ENCODE results near the gene H2BW2.
"Not testable (repeated sequence)": the region's sequence is repeated elsewhere in the genome, so short reads cannot be mapped to it uniquely, and the experiment has no call there.

Gene H2BW2

DNA sequence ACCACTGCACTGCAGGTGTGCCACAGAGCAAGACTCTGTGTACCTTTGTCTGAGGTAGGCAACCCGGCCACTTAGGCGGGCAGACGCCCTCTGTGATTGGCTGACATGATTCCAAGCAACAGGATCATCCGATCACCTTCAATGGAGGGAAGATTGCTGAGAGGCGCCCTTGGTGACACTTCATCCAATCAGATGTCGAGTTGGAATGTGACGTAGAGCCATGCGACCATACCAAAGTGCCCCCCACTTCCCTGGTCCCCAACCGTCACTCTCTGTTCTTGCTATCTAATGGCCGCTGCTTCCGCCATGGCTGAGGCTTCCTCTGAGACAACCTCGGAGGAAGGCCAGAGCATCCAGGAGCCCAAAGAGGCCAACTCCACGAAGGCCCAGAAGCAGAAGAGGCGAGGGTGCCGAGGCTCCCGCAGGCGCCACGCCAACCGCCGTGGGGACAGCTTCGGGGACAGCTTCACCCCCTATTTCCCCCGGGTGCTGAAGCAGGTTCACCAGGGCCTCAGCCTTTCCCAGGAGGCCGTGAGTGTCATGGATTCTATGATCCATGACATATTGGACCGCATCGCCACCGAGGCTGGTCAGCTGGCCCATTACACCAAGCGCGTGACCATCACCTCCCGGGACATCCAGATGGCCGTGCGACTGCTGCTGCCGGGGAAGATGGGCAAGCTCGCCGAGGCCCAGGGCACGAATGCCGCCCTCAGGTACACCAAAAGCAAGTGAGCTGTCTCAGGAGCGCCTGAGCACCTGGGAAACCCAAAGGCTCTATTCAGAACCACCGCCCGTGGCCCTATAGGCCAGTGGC is at the start of gene H2BW2:
H2BW2 (plus strand) TSS at position 268 of the 817 bp plus-strand sequence; CDS start at position 307, 39 bp downstream.
- DNase-seq: no peak

DNA sequence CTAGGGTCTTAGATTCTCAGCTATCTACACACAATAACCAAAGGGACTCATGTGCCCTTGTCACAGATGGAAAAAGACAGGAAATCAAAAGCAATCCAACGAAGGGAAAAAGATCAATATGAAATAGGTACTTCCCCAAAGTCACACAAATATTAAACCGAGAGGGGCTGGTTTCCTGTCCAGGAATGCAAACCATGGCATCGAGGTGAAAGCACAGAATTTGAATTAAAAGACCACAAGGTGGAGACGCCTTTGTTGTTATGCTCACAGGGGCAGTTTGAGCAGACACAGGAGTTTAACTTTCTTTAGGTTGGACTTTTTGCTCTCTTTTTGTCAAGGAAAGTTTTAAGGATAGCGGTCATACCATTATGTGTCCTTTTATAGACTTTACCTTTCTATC is 40.5 kb upstream of the H2BW2 start:
- no peak for DNase-seq

DNA sequence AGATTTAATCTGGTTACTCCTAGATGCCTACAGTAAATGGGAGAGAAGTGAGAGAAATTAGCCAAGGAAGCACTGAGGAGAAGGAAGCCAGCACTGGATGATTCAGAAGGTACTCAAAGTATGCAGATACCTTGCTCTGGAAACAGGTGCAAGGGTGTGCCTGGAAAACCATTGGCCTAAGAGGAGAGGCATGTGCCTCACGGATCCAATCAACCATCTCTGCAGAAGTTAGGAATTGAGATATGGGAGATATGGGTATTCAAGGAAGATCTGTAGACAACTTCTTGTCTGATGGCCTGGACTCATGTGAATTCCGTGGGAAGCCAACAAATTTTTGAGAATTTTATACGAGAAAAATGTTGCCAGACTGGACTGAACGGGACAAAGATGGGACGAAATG is 30.9 kb upstream of the H2BW2 start:
- no peak for DNase-seq

DNA sequence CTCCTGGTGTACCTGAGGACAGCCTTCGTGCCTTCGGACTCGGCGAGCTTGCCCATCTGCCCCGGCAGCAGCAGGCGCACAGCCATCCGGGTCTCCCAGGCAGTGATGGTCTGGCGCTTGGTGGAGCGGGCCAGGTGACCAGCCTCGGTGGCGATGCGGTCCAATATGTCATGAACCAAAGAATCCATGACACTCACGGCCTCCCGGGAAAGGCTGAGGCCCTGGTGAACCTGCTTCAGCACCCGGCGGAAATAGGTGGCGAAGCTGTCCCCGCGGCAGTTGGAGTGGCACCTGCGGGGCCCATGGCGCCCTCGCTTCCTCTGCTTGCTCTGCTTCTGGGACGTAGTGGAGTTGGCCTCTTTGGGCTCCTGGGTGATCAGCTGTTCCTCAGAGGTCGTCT is 26.6 kb upstream of the H2BW2 start:
- DNase-seq: no peak

DNA sequence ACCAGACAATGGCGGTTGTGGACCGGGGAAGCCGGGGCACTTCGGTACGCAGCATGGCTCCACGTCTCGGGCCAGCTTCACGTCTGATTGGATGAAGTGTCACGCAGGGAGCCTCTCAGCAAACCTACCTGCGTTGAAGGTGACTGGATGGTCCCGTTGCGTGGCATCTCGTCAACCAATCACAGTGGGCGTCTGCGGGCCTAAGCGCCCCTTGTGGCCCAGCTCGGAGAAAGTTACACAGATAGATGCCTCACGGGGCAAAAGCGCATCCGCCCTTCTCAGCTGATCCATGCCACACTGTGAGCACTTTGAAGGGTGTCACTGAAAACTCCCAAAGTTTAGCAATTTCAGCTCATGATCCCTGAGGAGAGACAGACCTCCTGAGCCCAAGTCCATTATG is 26.1 kb upstream of the H2BW2 start, which contains the start of gene H2BW1:
H2BW1 (minus strand) TSS at position 103 of the 400 bp plus-strand sequence. CDS start 132 bp downstream, outside the sequence.
- no peak for DNase-seq

DNA sequence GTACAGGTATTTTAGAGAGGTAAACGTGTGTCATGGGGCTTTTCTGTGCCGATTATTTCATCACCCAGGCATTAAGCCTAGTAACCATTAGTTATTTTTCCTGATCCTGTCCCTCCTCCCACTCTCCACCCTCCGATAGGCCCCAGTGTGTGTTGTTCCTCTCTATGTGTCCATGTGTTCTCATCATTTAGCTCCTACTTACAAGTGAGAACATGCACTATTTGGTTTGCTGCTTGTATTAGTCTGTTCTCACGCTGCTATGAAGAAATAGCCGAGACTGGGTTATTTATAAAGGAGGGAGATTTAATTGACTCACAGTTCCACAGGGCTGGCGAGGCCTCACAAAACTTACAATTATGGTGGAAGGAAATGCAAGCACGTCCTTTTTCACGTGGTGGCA is 24.2 kb upstream of the H2BW2 start:
- not testable (repeated sequence) for DNase-seq

DNA sequence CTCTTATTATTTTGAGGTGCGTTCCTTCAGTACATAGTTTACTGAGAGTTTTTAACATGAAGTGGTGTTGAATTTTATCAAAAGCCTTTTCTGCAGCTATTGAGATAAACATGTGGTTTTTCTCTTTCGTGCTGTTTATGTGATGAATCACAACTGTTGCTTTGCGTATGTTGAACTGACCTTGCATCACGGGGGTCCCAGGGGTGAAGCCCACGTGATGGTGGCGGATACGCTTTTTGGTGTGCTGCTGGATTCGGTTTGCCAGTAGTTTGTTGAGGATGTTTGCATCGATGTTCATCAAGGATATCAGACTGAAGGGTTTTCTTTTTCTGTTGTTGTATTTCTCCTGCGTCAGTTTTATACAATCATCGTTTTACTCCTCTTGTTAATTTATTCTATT is 21.6 kb upstream of the H2BW2 start:
- DNase-seq: no peak

DNA sequence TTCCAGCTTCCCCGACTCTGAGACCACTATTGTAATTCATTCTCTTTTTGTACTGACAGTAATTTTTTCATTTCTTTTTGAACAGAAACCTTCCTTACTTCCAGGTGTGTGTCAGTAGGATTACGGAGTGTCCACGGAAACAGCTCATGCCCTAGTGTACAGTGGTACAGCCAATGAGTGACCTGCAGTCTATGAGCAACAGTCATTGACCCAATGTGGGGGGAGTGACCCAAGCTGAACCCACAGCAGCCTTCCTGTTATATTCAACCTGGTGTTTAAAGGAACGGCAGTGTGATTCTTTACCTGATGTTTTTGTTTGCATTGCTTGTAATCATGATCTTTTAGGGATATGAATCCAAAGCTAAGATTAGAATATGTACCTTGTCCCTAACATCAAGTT is 1.2 kb downstream of the H2BW2 start:
- DNase-seq: no peak

DNA sequence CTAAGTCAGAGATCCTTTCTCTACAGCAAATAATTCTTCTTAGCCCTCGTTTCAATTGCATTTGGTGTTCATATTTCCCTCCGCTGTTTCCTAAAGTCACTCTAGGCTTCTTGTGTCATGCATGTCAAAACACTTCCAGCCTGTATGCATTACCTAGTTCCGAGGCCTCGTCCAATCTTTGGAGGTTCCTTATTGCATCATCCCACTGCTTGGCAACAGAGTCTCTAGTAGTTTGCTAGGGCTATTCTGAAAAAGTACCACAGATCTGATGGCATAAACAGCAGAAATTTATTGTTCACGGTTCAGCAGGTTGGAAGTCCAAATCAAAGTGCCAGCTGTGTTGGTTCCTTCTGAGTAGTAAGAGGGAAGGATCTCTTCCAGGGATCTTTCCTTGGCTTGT is 5.9 kb downstream of the H2BW2 start:
- no peak for DNase-seq

DNA sequence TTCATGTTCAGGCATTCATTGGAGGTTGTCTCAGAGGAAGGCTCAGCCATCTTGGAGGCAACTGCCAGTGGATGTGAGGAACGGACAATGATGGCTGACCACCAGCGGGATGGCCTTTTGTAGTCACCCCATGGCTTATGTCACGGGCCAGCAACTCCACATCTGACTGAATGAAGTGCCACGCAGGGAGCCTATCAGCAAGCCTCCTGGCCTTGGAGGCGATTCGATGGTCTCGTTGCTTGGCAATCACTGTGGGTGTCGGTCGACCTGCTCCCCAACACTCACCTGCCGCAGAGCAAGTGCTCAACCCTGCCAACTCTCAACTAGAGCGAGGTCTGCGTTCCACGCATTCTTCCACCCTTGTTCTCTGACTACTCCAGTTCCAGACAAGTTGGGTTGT is 7.4 kb downstream of the H2BW2 start:
- no peak for DNase-seq

DNA sequence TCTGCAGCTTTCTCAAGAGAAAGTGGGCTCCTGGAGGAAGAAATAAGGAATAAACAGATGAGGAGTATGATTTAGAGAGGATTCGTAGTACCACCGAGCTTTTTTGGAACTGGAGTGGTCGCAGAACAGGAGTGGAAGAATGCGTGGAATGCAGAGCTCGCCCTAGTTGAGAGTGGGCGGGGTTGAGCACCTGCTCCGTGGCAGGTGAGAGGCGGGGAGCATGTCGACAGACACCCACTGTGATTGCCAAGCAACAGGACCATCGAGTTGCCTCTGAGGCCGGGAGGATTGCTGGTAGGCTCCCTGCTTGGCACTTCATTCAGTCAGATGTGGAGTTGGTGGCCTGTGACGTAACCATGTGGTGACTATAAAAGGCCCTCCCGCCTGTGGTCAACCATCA is 15.2 kb downstream of the H2BW2 start:
- DNase-seq: not testable (repeated sequence)

DNA sequence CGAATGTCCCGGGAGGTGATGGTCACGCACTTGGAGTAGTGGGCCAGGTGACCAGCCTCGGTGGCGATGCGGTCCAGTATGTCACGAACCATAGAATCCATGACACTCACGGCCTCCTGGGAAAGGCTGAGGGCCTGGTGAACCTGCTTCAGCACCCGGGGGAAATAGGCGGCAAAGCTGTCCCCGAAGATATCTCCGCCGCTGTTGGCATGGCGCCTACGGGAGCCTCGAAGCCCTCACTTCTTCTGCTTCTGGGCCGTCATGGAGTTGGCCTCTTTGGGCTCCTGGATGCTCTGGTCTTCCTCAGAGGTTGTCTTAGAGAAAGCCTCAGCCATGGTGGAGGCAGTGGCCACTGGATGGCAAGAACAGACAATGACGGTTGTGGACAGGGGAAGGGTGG is 22.9 kb downstream of the H2BW2 start:
- not testable (repeated sequence) for DNase-seq

DNA sequence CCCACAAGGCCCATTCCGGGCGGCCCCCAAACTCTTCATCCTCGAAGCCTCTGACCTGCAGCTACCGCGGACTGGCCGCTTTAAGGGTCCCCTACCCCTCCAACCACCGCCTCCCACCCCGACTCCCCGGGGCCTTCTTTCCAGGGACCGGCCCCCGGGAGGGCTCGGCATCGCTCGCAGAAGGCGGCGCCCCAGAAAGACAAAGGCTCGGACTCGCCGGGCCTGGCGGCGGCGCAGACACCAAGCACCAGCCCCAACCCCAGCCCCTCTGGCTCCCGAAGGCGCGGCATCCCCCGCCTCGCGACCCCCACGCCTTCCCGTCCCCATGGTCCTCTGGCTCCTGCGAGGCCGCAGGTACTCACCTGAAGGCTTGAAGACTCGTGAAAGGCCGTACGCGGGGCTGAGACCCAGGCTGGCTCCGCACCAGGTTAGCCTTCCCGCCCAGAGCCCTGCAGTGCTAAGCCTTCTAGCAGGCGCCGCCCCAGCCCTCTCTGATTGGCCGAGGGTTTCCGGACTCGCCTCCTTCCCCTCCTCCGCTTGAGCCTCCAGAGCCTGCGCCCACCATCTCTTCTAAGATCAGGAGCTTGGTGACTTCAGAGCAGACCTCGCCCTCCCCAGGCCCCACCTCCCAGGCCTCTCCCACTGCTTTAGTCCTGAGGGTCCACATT is 36.2 kb downstream of the H2BW2 start, which contains the start of gene TMSB15C:
TMSB15C (minus strand) TSS at position 459 of the 668 bp plus-strand sequence.
- not testable (repeated sequence) for DNase-seq

DNA sequence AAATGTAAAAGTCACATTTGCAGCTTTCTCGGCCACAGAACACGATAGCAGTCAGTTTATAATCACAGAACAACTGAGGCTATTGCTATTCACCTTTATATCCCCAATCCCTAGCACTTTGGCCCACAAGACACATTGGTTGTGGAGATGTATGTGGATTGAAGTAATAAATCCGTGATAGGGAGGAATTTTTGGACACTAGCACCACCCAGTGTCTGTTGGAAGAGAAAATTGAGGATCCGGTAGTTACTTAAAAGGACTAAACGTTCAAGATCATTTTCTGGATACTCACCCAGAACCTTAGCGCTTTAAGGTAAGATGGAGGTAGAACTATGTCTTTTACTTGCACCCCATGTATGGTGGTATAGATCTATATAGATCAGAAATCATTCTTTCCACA is 38.1 kb downstream of the H2BW2 start:
- not testable (repeated sequence) for DNase-seq

DNA sequence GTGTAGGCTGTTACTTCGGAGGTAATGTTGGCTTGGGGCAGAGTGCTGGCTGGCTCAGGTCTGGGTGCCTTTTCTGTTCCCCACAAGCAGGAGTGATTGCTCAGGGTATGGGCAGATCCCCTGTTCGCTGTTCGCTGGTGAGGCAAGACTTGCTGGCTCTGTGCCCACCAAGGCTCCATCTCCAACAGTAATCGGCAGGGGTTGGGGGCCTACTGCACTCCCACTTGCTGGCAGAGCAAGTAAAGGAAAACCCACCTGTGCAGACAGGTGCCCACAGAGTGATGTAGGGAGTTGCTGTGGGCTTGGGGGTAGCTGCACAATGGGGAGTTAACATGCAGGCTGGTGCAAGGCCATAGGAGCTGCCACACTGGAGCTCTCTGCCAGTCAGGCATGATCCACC is 44.3 kb downstream of the H2BW2 start:
- no peak for DNase-seq

DNA sequence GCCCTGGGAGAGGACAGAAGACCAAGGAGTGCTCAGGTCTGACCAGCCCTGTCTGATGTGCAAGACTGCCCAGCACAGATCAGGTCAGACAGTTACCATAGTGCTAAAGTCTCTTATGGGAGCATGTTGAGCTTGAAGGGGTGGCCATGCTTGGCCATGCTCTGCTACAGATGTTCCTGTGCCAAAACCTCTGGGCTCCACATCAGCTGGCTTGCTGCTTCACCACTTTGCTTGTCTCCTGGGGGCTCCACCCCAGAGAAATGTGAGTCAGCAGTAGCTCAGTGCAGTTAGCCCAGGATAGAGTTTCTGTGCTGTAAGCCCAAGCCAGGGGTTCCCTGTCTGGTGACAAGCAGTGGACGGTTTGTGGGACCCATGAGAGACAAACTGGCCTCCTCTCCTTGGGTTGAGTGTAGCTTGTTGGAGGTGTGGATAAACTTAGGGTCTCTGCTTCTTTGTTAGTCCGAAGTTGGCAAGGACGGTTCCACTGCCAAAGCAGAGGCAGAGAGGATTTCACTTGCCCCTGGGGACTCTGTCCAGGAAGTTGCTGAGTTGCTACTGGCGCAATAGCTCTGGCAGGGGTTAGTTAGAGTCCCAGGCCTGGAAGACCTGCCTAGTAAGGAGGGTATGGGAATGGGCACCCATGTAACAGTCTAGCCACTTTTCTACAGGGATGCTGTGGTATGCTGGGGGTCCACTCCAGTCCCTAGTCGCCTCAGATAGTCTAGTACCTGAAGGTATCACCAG is 45.0 kb downstream of the H2BW2 start:
- DNase-seq: no peak

DNA sequence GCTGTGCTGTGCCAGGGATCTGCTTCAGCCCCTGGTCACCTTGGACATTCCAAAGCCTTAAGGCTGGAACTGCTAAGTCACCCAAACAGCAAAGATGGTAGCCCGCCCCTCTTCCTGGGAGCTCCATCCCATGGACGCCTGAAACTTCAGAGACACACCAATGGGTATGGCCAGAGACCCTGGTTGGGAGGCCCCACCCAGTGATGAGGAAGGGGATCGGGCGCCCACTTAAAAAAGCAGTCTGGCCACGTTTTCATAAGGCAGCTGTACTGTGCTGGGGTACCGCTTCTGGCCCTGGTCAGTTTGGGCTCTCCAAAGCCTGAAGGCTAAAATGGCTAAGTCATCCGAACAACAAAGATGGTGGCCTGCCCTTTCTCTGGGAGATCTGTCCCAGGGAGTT is 45.7 kb downstream of the H2BW2 start:
- no peak for DNase-seq

DNA sequence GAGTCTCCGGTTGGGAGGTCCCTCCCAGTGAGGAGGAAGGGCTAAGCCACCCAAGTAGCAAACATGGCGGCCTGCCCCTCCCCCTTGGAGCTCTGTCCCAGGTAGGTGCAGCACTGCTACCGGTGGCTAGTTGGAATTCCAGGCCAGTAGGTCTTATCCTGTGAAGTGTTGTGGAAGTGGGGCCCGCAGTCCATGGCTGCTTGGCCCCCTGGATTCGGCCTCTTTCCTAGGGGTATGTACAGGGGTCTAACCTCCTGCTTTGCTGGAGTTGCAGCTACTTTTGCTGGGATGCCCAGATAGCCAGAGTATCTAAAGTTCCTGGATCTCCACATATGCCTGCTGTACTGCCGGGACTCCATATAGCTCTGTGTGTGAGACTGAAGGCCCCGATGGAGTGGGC is 46.2 kb downstream of the H2BW2 start:
- no peak for DNase-seq

Measured in DMS53 (cell line).